ENCODE data around the gene RIMKLB.

- no peak for TF ChIP-seq POLR2A (IDR thresholded peaks at IDR 0.05)
- no peak for TF ChIP-seq CTCF (IDR thresholded peaks at IDR 0.05 in 8 of 11, conservative IDR thresholded peaks at IDR 0.05 in 3 of 11)
- TF ChIP-seq POLR2AphosphoS5 (IDR thresholded peaks at IDR 0.05): no peak
Measured at GRCh38 chr12:8680533-8680932, 17.3 kb upstream of the RIMKLB start.
